GM23338 (cell line): Measurements from ENCODE around the gene CSTPP1. TPM values are rescaled to one million over a fixed set of nuclear protein-coding genes. Genes with fewer than 3 reads are reported as not detected.

Source experiments
- ATAC-seq: fragments of 200-7000 bp; cut with Tn5 transposase; 3 replicates; pipeline ENCODE4 v1.9.1; 2020
- DNase-seq: peaks from one replicate; pipeline ENCODE4 v3.0.0-alpha.2; 2015; ENCODE audit warnings: low spot score
- H2AFZ ChIP-seq: fragments of 200-600 bp; sonication (generic); 2 replicates; pipeline ENCODE4 v1.8.0; 2016; ENCODE audit warnings: antibody characterized with exemption, mild to moderate bottlenecking, moderate library complexity
- H3F3A ChIP-seq: fragments of 200-600 bp; sonication (generic); replicated peaks from 2 replicates; pipeline ENCODE4 v1.8.0; 2017; ENCODE audit warnings: antibody characterized with exemption, mixed run types, low read depth
- H3K27ac ChIP-seq: fragments of 200-600 bp; sonication (generic); 2 replicates; pipeline ENCODE4 v1.6.1; 2016; ENCODE audit warnings: low read depth
- H3K27me3 ChIP-seq: fragments of 200-600 bp; sonication (generic); 2 replicates; pipeline ENCODE4 v1.8.0; 2016; ENCODE audit warnings: mild to moderate bottlenecking, mixed run types, moderate library complexity; ENCODE audit not compliant: insufficient read depth
- H3K36me3 ChIP-seq: fragments of 200-600 bp; sonication (generic); 2 replicates; pipeline ENCODE4 v1.8.0; 2016; ENCODE audit warnings: mild to moderate bottlenecking; ENCODE audit not compliant: insufficient read depth
- H3K4me1 ChIP-seq: fragments of 200-600 bp; sonication (generic); 2 replicates; pipeline ENCODE4 v1.8.0; 2016; ENCODE audit warnings: mild to moderate bottlenecking, moderate library complexity; ENCODE audit not compliant: insufficient read depth
- H3K4me2 ChIP-seq: fragments of 200-600 bp; sonication (generic); 2 replicates; pipeline ENCODE4 v1.7.1; 2017; ENCODE audit warnings: mixed run types
- H3K4me3 ChIP-seq: fragments of 200-600 bp; sonication (generic); 2 replicates; pipeline ENCODE4 v1.6.1; 2016; ENCODE audit warnings: mixed run types
- H3K79me2 ChIP-seq: fragments of 200-600 bp; sonication (generic); replicated peaks from 2 replicates; pipeline ENCODE4 v1.8.0; 2017; ENCODE audit warnings: mild to moderate bottlenecking; ENCODE audit not compliant: insufficient read depth
- H3K9me2 ChIP-seq: fragments of 200-600 bp; sonication (generic); 2 replicates; pipeline ENCODE4 v1.8.0; 2017; ENCODE audit not compliant: insufficient read depth
- H4K20me1 ChIP-seq: fragments of 200-600 bp; sonication (generic); replicated peaks from 2 replicates; pipeline ENCODE4 v1.8.0; 2017; ENCODE audit warnings: mild to moderate bottlenecking; ENCODE audit not compliant: insufficient read depth
- H3K27ac Mint-ChIP-seq: 2 replicates; pipeline ENCODE4 v1.8.0; 2020; ENCODE audit warnings: inconsistent platforms, mild to moderate bottlenecking, moderate library complexity, mixed read lengths
- H3K27me3 Mint-ChIP-seq: 3 replicates; pipeline ENCODE4 v1.8.0; 2022; ENCODE audit warnings: low read depth, mild to moderate bottlenecking, moderate library complexity, mixed read lengths, inconsistent platforms; ENCODE audit not compliant: insufficient read depth, poor library complexity
- H3K36me3 Mint-ChIP-seq: 3 replicates; pipeline ENCODE4 v1.8.0; 2021; ENCODE audit warnings: low read depth, mild to moderate bottlenecking, inconsistent platforms, moderate library complexity, mixed read lengths
- H3K4me1 Mint-ChIP-seq: 3 replicates; pipeline ENCODE4 v1.8.0; 2020; ENCODE audit warnings: mild to moderate bottlenecking, inconsistent platforms, mixed read lengths
- H3K4me3 Mint-ChIP-seq: 3 replicates; pipeline ENCODE4 v1.8.0; 2021; ENCODE audit warnings: moderate library complexity, mild to moderate bottlenecking, inconsistent platforms, mixed read lengths
- H3K9me3 Mint-ChIP-seq: 3 replicates; pipeline ENCODE4 v1.8.0; 2020; ENCODE audit warnings: moderate library complexity, mild to moderate bottlenecking, inconsistent platforms, mixed read lengths
- CREB1 ChIP-seq: fragments of 250-450 bp; sonication (Bioruptor Pico); IDR thresholded peaks from 2 replicates; pipeline ENCODE4 v1.5.0; 2020; ENCODE audit warnings: low read depth, mild to moderate bottlenecking, moderate library complexity
- EZH2phosphoT487 ChIP-seq: fragments of 200-600 bp; sonication (generic); IDR thresholded peaks from one replicate; pipeline ENCODE4 v1.8.1; 2018; ENCODE audit warnings: antibody characterized with exemption; ENCODE audit not compliant: unreplicated experiment
- JUNB ChIP-seq: IDR thresholded peaks from one replicate; pipeline ENCODE4 v1.6.1; 2016; ENCODE audit warnings: antibody characterized with exemption; ENCODE audit not compliant: unreplicated experiment
- ZNF331 ChIP-seq: fragments of 250-450 bp; sonication (Bioruptor Pico); IDR thresholded peaks from 2 replicates; pipeline ENCODE4 v1.5.0; 2020; ENCODE audit warnings: low read depth, mild to moderate bottlenecking, moderate library complexity
- polyA plus RNA-seq: library from polyadenylated mRNA; unstranded; fragments of >200 nt; fragmentation: Nextera tagmentation; extraction: Ambion mirVana; gene quantifications from 2 replicates; pipeline ENCODE4 v1.2.1, GENCODE V29; 2016
- total RNA-seq: library from RNA; depleted of rRNA; stranded (reverse); fragments of >200 nt; shearing (Covaris generic); gene quantifications from 2 replicates; pipeline ENCODE4 v1.2.3, GENCODE V29; 2014
- TF ChIP-seq, protein P1 (sequence below): fragments of 250-450 bp; sonication (Bioruptor Pico); IDR thresholded peaks from 2 replicates; pipeline ENCODE4 v1.5.0; 2020; ENCODE audit warnings: mild to moderate bottlenecking, moderate library complexity
- TF ChIP-seq, protein P2 (sequence below): IDR thresholded peaks from 2 replicates; pipeline ENCODE4 v1.6.1; 2016; ENCODE audit warnings: antibody characterized with exemption
- TF ChIP-seq, protein P3 (sequence below), 2 experiments: fragments of 200-600 bp in 1 of 2; sonication (generic) in 1 of 2; conservative IDR thresholded peaks; 2 replicates each; pipeline versions ENCODE4 v1.5.1 to v1.6.1; 2016 to 2017; ENCODE audit warnings: antibody characterized with exemption in 2 of 2, low read depth in 2 of 2, mild to moderate bottlenecking in 2 of 2, moderate library complexity in 1 of 2

CSTPP1 gene
- total and polyA plus RNA-seq, 2 experiments from 2014 or later = 23.5 to 42.6 TPM

DNA sequence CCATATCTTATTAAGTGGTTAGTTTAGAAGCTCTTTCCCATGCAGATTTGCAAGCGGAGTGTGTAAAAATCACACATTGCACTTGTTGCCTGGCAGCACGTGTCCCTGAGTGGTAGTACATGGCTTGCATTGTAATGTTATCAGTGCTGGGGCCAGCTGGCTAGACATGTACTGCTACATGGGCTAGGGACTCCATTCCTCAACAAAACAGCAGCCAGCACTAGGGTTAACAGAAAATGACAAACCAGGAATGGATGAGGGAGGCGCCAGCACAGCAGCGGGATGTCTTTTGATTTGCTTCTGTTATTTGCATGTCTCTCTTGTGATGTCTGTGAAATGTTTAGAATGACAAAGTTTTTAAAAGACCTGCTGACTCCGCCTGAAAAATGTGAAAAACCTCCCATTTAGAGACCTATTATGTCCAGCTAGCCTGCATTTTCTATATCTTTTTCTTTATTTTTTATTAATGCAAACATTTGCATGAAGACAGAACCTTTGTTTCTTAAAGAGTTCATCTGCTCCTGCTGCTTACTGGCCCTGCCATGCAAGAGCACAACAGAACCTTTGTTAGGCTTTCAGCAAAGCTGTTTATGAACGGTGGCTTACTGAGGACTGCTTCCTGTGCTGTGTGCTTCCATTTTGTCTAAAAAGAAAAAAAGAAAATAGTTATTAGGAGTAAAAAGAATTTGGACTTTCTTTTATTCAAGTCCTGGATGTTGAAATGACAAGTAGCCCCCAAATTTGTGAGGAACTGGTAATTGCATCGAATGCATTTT, 40.7 kb downstream of the CSTPP1 start:
- Mint-ChIP-seq H3K9me3 (no peaks in the 10 kb centered on the region), H3K4me3 (peak overlapping the region; percentile 27; the same call in 2 of the 3 replicates), H3K27ac (no peak overlapping the region; the same call in 1 of the 2 replicates), H3K36me3 (no peaks in the 10 kb centered on the region), H3K4me1 (peaks cover 29% of the 10 kb centered on the region), H3K27me3 (peaks cover 6% of the 10 kb centered on the region)
- no peaks in the 10 kb centered on the region for H3K27me3 ChIP-seq
- no peaks in the 10 kb centered on the region for H3K9me2 ChIP-seq
- no peaks in the 10 kb centered on the region for H3K79me2 ChIP-seq
- H3K4me2 ChIP-seq = peak overlapping the region; percentile 57
- no peak overlapping the region for H2AFZ ChIP-seq
- H3F3A ChIP-seq = no peaks in the 10 kb centered on the region
- DNase-seq = peak; percentile 65
- peak overlapping the region; percentile 23; the same call in 1 of the 2 replicates for H3K4me3 ChIP-seq
- peak; percentile 95 for ATAC-seq
- no peak for TF ChIP-seq JUNB
- TF ChIP-seq, protein P1, sequence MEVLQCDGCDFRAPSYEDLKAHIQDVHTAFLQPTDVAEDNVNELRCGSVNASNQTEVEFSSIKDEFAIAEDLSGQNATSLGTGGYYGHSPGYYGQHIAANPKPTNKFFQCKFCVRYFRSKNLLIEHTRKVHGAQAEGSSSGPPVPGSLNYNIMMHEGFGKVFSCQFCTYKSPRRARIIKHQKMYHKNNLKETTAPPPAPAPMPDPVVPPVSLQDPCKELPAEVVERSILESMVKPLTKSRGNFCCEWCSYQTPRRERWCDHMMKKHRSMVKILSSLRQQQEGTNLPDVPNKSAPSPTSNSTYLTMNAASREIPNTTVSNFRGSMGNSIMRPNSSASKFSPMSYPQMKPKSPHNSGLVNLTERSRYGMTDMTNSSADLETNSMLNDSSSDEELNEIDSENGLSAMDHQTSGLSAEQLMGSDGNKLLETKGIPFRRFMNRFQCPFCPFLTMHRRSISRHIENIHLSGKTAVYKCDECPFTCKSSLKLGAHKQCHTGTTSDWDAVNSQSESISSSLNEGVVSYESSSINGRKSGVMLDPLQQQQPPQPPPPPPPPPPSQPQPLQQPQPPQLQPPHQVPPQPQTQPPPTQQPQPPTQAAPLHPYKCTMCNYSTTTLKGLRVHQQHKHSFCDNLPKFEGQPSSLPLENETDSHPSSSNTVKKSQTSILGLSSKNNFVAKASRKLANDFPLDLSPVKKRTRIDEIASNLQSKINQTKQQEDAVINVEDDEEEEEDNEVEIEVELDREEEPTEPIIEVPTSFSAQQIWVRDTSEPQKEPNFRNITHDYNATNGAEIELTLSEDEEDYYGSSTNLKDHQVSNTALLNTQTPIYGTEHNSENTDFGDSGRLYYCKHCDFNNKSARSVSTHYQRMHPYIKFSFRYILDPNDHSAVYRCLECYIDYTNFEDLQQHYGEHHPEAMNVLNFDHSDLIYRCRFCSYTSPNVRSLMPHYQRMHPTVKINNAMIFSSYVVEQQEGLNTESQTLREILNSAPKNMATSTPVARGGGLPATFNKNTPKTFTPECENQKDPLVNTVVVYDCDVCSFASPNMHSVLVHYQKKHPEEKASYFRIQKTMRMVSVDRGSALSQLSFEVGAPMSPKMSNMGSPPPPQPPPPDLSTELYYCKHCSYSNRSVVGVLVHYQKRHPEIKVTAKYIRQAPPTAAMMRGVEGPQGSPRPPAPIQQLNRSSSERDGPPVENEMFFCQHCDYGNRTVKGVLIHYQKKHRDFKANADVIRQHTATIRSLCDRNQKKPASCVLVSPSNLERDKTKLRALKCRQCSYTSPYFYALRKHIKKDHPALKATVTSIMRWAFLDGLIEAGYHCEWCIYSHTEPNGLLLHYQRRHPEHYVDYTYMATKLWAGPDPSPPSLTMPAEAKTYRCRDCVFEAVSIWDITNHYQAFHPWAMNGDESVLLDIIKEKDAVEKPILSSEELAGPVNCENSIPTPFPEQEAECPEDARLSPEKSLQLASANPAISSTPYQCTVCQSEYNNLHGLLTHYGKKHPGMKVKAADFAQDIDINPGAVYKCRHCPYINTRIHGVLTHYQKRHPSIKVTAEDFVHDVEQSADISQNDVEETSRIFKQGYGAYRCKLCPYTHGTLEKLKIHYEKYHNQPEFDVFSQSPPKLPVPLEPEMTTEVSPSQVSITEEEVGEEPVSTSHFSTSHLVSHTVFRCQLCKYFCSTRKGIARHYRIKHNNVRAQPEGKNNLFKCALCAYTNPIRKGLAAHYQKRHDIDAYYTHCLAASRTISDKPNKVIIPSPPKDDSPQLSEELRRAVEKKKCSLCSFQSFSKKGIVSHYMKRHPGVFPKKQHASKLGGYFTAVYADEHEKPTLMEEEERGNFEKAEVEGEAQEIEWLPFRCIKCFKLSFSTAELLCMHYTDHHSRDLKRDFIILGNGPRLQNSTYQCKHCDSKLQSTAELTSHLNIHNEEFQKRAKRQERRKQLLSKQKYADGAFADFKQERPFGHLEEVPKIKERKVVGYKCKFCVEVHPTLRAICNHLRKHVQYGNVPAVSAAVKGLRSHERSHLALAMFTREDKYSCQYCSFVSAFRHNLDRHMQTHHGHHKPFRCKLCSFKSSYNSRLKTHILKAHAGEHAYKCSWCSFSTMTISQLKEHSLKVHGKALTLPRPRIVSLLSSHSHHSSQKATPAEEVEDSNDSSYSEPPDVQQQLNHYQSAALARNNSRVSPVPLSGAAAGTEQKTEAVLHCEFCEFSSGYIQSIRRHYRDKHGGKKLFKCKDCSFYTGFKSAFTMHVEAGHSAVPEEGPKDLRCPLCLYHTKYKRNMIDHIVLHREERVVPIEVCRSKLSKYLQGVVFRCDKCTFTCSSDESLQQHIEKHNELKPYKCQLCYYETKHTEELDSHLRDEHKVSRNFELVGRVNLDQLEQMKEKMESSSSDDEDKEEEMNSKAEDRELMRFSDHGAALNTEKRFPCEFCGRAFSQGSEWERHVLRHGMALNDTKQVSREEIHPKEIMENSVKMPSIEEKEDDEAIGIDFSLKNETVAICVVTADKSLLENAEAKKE (CRISPR knock-in tag) = no peak
- TF ChIP-seq CREB1 (CRISPR knock-in tag) = no peak
- TF ChIP-seq, protein P2, sequence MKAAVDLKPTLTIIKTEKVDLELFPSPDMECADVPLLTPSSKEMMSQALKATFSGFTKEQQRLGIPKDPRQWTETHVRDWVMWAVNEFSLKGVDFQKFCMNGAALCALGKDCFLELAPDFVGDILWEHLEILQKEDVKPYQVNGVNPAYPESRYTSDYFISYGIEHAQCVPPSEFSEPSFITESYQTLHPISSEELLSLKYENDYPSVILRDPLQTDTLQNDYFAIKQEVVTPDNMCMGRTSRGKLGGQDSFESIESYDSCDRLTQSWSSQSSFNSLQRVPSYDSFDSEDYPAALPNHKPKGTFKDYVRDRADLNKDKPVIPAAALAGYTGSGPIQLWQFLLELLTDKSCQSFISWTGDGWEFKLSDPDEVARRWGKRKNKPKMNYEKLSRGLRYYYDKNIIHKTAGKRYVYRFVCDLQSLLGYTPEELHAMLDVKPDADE = no peak
- TF ChIP-seq EZH2phosphoT487 = no peak
- no peak for TF ChIP-seq ZNF331 (CRISPR knock-in tag)
- TF ChIP-seq, protein P3, sequence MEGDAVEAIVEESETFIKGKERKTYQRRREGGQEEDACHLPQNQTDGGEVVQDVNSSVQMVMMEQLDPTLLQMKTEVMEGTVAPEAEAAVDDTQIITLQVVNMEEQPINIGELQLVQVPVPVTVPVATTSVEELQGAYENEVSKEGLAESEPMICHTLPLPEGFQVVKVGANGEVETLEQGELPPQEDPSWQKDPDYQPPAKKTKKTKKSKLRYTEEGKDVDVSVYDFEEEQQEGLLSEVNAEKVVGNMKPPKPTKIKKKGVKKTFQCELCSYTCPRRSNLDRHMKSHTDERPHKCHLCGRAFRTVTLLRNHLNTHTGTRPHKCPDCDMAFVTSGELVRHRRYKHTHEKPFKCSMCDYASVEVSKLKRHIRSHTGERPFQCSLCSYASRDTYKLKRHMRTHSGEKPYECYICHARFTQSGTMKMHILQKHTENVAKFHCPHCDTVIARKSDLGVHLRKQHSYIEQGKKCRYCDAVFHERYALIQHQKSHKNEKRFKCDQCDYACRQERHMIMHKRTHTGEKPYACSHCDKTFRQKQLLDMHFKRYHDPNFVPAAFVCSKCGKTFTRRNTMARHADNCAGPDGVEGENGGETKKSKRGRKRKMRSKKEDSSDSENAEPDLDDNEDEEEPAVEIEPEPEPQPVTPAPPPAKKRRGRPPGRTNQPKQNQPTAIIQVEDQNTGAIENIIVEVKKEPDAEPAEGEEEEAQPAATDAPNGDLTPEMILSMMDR (conservative IDR thresholded peaks at IDR 0.05; ENCODE audit: low read depth in 2 of 2) = no peak
- peaks cover 23% of the 10 kb centered on the region for H3K4me1 ChIP-seq
- H3K36me3 ChIP-seq = no peaks in the 10 kb centered on the region
- no peak overlapping the region for H3K27ac ChIP-seq
- no peaks in the 10 kb centered on the region; the same call in 1 of the 2 replicates for H4K20me1 ChIP-seq
